ENCODE measurements around the gene TTC21B.
A peak's percentile ranks its signal among the peaks of the same experiment; 100 is the strongest.
"Not testable (repeated sequence)": the region's sequence is repeated elsewhere in the genome, so short reads cannot be mapped to it uniquely, and the experiment has no call there.

The TTC21B gene

DNA sequence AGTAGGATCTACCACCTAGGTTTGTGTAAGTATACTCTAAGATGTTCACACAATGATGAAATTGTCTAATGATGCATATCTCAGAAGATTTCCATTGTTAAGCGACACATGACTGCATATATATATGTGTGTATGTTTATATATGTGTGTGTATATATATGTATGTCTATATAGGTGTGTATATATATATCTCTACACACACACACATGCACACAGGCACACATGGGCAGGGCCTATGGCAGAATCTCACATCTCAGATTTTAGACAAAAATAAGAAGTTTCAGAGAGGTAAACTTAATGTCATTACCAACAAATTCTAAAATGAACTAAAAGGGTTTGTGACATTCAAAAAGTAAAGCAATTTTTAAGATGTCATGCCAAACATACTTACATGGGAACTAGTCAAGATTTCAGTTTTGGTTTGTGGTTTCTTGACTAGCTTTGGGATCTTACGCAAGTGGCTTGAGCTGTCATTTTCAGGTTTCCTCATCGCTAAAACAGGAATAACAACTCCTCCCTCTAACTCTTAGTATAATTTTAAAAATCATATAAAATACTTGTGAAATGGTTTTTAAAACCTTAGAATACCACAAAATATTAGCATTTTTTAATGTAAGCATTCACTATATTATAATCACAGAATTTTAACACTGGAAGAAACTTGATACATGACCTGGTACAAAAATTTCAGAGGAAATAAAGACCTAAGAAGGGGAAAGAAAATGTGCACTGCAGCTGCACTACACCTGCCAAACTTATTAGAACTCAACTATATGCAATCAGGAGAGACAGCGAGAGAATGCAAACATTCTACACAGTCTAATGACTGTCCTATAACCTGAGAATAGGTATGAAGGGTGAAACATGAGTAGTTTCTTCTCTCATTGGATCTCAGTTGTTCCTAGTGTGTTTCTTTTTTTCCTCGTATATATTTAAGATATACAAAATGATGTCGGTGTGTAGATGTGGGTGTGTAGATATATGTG lies 75.7 kb downstream of the TTC21B start:
- DNase-seq, result peak in 1 of 5 experiments; percentile 65

DNA sequence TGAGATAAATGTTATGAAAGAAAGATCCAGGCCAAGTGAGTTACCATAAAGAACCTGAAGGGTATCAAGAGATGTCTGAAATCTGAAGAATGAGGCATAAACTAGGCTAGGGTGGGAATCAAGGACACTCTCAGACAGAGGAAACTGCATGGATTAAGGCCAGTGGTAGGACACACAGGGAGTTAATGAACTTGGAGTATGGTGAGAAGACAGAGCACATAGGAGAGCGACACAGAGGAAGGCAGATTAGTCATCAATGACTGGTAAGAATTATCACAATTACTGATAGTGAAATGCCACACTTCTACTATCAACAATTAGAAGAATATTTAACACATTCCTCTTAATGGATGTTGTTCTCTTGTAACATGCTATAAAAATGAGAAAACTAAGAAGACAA lies 76.9 kb downstream of the TTC21B start:
- DNase-seq, result no peak

DNA sequence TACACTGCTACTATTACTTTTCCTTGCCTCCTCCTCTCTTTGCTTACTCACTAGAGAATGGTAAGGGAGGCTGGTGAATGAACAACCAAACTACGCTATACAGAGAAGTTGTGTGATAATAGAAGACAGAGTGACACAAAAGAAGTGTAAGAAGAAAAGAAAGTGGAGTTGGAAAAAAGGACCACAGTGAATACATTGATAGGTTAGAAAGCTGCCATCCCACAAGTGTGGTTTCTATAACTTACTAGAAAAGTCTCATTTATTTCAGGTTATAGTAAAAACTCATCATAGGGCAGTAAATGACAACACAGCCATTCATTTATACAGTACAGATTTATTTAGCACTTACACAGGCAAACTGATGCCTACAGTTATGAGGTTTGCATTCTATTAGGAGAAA lies 77.3 kb downstream of the TTC21B start:
- no peak for DNase-seq

DNA sequence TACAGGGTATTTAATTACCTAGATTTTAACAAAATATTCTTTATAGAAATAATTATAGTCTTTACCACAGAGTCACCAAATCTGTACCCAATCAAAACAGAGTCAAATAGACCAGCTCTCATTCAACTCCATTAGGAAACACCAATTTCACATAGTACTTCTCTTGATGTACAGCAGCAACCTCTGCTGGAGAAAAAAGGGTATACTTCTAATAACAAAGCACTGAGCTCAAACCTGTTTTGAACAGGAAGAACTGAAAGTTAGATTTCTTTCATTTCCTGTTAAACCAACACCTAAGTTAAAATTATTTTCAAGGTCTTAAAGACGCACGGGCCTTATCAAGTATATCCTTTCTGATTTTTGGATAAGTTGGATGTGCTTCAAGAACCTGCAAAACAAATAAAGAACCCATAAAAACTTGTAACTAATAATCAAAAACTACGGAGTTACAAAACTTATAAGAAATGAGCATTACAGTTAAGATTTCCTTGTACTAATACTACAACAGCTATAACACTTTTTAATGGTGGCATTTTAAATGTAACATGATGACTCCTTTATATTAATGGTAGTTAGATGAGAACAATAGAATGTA lies 79.0 kb downstream of the TTC21B start:
- peak in 2 of 5 experiments; percentile 24 to 84 for DNase-seq

DNA sequence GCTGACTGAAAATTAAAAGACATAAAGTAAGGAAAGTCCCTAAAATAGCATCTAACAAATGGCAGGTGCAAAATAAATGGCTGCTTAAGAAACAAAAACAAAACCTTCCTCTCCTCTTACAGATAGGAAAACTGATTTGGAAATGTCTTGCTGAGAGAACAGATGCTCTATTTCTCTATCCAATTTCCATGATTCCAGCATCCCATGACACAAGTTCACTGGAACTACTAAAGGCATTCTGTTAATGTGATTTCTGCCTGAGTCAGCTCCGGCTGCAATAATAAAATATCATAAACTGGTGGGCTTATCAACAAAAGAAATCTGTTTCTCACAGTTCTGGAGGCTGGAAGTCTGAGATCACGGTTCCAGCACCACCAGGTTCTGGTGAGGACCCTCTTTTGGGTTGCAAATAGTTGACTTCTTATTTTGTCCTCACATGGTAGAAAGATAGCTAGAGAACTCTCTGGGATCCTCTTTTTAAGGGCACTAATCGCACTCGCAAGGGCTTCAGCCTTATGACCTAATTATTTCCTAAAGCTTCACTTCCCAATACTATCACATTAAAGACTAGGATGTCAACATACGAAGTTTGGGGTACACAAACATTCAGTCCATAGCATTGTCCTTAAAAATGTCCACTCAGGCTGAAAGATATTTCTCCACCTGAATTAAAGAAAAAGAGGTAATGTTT lies 81.3 kb downstream of the TTC21B start:
- DNase-seq, result no peak

DNA sequence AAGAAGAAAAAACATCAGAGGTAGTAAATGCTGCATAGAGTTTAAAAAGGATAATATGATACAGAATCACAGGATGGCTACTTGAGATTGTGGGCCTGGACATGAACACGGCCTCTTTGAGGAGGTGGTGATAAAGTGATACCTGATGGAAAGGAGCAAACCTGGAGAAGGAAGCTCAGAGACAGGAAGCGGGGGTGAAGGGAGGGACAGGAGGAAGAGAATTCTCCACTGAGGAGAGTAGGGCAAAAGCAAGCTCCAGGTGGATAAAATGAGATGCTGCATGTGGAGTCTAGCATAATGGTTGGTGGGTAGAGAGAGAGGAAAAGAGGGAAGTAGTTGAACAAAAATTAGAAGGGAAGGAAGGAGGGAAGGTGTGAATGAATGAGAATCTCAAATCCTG lies 82.6 kb downstream of the TTC21B start:
- no peak for DNase-seq

DNA sequence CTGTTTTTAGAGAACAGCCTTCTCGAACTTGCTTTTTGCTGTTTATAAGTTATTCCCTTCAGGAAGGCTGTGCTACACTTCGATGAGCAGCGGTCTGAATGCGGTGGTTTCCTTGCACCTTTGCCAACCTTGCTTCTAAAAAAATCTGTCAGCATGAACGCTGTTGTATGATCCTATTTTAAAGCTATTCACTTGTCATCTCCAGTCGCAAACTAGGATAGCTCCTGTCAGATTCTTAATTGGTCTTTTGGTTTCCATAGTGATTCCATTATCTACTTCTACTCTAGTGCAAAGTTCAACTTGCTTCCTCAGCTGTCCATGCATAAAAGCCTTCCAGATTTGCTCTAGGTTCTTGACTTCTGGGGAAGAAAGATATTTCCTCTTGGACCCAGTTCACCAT lies 83.2 kb downstream of the TTC21B start:
- DNase-seq, result no peak

DNA sequence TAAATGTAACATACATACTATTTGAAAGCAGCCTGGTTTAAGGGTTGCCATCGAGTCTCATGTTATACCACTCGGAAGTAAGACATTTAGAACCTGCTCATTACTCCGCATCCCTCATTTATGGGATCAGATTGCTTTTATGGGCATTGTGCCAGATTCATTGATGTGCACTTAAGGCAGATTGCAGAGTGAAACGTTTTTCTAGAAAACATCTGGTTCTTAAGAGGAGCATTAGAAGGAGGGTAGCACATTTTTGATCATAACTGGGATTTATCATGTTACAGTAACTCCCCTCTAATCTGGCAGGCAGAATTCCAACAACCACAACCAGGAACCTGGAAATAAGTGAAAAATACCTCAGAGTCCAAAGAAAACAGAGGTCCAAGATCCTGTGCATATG lies 85.4 kb downstream of the TTC21B start:
- DNase-seq, result no peak

DNA sequence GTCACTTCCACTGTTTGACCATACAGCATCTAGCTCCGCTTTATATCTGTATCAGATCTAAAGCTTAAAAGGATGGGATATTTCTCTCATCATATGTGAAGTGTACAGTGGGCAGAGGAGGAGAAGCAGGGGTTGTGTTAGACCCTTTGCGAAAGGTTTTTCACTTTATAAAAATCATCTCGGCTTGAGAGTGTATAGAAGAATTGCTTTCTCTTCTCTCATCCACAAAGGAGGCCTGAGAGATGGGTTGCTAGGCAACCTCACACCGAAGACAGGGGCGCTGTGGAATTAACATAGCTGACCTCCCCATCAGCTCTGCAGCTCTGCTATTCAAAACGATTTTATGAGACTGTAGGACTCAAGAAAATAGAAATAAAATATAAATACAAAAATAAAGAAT lies 89.3 kb downstream of the TTC21B start:
- no peak for DNase-seq

DNA sequence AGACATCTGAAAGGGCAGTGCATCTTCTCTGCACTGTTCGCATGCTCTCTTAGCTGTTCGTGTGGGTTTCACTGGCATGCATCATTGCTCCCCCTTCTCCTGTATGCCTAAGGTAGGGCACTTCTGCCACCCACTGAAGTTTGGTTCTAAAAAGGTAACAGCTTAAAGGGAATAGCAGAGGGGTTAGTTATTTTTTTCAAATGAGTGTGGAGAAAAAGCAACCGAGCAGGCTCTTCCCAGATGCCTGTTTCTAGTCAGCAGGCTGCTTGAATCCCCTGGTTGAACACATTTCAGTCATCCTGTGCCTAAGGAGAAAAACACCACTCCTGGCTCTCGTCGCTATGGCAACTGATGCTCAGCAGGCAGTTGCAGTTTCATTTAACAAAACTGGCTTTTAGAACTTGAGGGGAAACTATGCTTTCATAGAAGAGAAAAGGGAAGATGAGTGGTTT lies 89.7 kb downstream of the TTC21B start:
- DNase-seq, result peak in 1 of 5 experiments; percentile 55

DNA sequence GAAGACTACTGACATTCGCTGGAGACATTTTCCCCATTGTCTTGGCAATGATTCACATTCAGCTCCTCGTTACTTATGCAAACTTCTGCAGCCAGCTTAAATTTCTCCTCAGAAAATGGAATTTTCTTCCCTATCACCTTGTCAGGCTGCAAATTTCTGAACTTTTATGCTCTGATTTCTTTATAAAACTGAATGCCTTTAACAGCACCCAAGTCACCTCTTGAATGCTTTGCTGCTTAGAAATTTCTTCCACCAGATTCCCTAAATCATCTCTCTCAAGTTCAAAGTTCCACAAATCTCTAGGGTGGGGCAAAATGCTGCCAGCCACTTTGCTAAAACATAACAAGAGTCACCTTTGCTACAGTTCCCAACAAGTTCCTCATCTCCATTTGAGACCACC lies 92.5 kb downstream of the TTC21B start:
- not testable (repeated sequence) for DNase-seq

DNA sequence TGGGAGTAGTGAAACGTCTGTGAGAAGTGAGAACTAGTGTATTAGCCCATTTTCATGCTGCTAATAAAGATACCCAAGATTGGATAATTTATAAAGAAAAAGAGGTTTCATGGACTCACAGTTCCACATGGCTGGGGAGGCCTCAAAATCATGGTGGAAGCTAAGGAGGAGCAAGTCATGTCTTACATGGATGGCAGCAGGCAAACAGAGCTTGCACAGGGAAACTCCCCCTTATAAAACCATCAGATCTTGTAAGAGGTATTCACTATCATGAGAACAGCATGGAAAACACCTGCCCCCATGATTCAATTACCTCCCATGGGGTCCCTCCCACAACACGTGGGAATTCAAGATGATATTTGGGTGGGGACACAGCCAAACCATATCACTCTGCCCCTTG lies 93.9 kb downstream of the TTC21B start:
- not testable (repeated sequence) for DNase-seq

DNA sequence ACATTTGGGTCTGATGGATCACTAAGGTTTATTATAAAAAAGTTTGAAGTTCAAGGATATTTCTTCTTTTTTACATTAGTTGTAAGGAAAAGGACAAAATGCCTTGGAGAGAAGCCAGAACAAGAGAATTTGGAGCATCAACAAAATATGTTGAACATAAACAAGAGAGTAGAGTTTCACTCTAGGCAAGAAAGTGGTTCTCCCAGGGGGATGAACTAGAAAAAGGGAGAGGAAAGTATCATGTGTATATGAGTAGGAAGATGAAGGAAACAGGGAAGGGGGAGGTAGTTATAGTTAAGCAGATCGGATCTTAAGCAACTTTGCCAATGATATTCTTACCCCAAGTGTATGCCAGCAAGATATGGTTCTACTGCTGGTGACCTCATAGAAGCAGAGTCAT lies 95.7 kb downstream of the TTC21B start:
- no peak for DNase-seq

DNA sequence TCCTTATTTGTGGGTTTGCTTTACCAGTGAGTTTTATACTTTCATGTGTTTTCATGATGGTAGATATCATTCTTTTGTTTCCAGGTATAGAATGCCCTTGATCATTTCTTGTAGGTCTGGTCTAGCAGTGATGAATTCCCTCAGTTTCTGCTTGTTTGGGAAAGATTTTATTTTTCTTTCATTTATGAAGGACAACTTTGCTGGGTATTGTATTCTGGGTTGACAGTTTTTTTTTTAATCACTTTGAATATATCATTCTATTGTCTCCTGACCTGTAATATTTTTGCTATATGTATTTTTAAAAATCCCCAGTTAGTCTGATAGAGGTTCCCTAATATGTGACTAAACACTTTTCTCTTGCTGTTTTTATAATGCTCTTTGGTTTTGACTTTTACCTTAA lies 101.2 kb downstream of the TTC21B start:
- DNase-seq, result no peak

DNA sequence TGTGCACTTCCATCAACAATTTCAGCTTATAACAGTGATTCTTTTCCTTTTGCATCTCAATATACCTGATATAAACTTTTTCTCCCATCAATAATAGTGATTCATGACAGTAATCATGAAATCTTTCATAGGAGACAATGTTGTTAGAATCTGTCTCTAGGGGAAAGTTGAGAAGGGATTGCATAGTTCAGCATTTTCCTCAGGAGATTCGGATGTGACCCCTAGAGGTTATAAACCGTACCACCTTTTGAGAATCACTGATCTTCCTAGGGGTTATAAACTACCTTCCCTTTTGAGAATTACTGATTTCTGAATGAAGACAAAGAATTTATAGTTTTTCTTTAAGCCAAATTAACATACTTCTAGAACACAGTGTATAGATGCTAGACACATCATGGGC lies 106.6 kb downstream of the TTC21B start:
- DNase-seq, result no peak

DNA sequence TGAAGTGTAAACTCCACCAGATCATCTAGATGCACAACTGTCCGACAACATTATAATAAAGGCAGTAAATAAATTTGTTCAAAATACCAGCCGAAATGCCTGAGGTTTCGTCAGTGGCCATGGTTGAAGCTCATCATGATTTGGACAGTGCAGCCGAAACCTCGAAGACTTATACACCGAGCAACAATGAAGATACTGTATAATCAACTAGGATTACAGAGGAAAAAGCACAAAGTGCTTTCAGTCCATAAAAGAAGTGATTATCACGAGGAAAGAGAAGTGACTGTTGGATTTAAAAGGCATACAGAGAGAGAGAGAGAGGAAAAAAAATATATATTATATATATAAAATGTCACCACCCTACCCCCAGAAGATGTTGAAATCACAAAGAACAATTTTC lies 107.5 kb downstream of the TTC21B start:
- DNase-seq, result no peak

DNA sequence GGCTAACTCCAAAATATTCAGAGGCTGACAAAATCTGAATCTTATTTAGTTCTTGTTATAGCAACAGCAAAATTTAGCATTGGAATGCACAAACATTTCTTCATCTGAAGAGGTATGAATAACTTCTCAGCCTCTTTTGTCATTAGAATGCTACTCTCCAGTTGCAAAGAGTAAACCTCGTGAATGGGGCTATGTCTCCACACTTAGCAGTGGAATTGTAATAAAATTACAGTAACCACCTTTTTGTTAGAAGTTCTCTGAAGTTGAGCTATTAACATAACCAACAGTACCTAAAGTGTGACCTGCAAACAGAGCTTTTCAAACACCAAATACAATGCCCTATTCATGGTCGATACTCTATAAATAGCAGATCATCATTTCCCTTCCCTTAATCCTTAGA lies 109.4 kb downstream of the TTC21B start:
- no peak for DNase-seq

DNA sequence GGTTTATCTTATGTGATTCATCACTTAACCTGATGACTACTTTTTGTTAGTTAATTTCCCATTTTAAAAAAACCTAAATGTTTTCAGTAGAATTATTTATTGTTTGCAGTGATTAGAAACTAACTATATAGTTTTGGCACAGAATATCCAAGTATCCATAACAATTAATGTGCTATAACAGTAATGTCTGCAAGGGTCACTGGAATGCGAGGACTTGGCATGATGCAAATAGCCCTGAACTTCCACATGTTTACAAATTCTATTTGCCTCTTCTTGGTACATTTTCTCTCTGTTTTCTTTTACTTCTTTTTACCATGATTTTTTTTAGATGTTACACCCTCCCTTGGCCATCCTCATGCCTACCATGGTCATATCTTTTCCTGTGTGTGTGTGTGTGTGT lies 110.2 kb downstream of the TTC21B start:
- no peak for DNase-seq

DNA sequence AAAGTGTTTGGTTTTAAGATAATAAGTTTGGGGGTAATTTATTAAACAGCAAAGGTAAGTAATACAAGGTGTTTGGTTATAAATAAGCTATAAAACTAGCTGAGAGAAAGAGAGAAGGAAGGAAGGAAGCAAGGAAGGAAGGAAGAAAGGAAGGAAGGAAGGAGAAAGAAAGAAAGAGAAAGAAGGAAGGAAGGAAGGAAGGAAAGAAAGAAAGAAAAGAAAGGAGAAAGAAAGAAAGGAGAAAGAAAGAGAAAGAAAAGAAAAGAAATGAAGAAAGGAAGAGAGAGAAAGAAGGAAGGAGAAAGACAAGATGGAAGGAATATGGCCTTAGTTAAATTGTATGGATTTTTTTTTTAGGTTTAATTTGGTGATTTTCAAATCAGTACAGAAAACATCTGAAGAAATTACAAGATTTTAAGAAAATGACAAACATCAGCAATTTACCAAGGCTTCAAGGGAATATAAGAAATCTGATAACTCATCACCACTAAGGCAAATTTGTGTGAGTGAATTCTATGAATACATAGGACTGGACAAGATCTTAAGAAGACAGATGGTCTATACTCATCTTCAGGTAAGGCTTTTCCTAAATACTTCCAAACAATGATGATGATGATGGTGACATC lies 113.1 kb downstream of the TTC21B start:
- no peak for DNase-seq

DNA sequence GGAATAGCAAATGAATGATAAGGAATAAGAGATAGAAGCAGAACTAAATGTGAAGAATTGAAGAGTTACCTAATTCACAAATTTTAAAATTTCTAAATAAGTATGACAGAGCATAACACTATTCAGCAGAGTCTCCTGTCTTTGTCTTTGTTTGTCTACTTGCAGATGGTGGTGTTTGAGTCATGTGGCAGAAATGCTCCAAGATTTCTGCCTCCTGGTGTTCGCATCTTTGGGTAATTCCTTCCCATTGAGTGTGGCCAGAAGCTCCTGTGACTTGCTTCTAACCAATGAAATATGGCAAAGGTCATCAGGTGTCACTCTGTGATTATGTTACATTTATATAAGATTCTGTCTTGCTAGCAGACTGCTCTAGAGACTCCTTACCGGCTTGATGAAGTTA lies 114.0 kb downstream of the TTC21B start:
- no peak for DNase-seq

DNA sequence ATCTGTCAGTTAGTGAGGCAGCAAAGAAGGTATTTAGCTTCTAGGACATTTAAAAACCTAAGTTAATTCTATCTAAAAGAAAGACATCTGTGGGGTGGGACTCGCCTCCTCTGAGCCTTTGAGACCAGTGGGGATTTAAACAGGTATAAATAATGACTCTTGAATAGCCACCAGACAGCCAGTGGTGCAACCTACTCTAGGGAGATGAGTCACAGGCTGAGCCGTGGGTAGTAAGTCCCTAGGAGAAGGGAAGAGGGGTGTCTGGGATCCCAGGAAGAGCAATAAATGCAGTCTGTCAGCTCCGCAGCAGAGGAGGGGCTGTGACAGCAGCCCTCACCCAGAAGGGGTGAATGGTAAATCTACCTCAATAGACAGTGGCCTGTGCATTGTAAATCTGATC lies 116.5 kb downstream of the TTC21B start:
- no peak for DNase-seq

DNA sequence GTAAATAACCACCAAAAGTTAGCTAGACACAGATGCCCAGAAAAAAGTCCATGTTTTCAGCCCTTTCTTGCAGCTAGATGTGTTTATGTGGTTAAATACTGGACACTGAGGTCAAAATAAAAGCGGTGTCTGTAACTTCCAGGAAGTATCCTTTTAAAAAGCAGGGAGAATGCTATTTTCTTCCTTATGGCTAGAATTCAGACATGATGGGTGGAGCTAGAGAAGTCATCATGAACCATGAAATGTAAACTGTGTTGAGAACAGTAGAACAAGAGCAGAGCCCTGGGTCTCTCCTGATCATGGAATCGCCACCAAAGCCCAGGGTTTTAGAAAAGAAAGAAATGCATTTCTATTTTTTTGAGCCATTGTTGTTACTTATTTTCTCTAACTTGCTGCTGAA lies 118.2 kb downstream of the TTC21B start:
- DNase-seq, result no peak

DNA sequence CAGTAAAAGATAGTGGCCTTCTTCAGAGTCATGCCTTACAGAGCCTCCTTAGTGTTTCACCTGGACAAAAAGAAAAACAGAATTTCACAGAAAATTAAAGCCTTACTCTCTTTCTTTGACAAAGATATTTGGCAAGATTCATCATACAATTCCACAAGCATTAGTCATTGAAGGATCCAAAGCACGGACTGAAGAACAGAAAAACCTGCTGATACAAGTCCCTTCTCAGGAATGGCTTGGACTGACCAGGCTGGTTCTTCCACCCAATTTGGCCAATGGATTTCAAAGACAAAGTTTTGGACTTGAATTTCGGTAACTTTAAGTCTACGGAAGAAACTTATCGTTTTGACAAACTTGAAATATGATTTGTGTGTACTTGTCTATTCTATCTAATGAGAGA lies 120.4 kb downstream of the TTC21B start:
- DNase-seq, result no peak

Measured in T-helper 2 cell (primary cell).